RWPE1 (cell line): ENCODE results near the gene PRKAB1.

ENCODE experiments used
- CTCF ChIA-PET: fragments of 350-600 bp; sonication (Branson Sonifier 250); formaldehyde crosslinking; extraction: SDS; loops from one replicate; lab custom pipeline; 2021; lab: Yijun Ruan, JAX
- POLR2A ChIA-PET: fragments of 400-600 bp; formaldehyde crosslinking; extraction: SDS; loops from one replicate; lab custom pipeline; 2020; ENCODE audit warnings: antibody characterized with exemption; ENCODE audit not compliant: low non-redundant PET; lab: Yijun Ruan, JAX
- DNase-seq: peaks from one replicate; pipeline ENCODE4 v3.0.0; 2012; ENCODE audit warnings: low spot score
- H3K27ac ChIP-seq: fragments of 450-650 bp; 2 replicates; pipeline ENCODE4 v1.5.1; 2017
- CTCF ChIP-seq: fragments of 450-650 bp; conservative IDR thresholded peaks from 2 replicates; pipeline ENCODE4 v1.5.1; 2017; ENCODE audit warnings: low read depth, mild to moderate bottlenecking

PRKAB1 gene

GRCh38 chr12:119660076-119660475, 7.9 kb upstream of the PRKAB1 start:
- H3K27ac ChIP-seq = no peak overlapping the region
- ChIA-PET CTCF (interaction anchor here (0.7 kb wide), 2 partner anchors 24 to 214 kb away, joined by 3 to 6 read pairs; no protein-coding TSS in a partner anchor), POLR2A (no interaction called here)
- no peak for DNase-seq
- TF ChIP-seq CTCF = no peak

- DNase-seq = no peak
- H3K27ac ChIP-seq = no peak overlapping the region
- TF ChIP-seq CTCF = no peak
- ChIA-PET CTCF (no interaction called here), POLR2A (no interaction called here)
Observed at GRCh38 chr12:119661882-119662281, 6.1 kb upstream of the PRKAB1 start.

- TF ChIP-seq CTCF = no peak
- ChIA-PET POLR2A (no interaction called here), CTCF (no interaction called here)
- H3K27ac ChIP-seq = no peak overlapping the region
- no peak for DNase-seq
Observed at GRCh38 chr12:119664642-119665041, 3.3 kb upstream of the PRKAB1 start.

GRCh38 chr12:119665164-119665929, 2.6 kb upstream of the PRKAB1 start:
- TF ChIP-seq CTCF = no peak
- H3K27ac ChIP-seq = no peak overlapping the region
- CTCF ChIA-PET = interaction anchor here (0.6 kb wide), 1 partner anchor 1312 kb away, joined by 4 read pairs; no protein-coding TSS in a partner anchor
- POLR2A ChIA-PET = no interaction called here
- DNase-seq = no peak

- no peak for DNase-seq
- ChIA-PET POLR2A (no interaction called here), CTCF (interaction anchor here (0.6 kb wide), 1 partner anchor 1313 kb away, joined by 4 read pairs; no protein-coding TSS in a partner anchor)
- no peak overlapping the region for H3K27ac ChIP-seq
- TF ChIP-seq CTCF = no peak
Observed at GRCh38 chr12:119666226-119666795, 1.6 kb upstream of the PRKAB1 start.

- ChIA-PET CTCF (interaction anchor here (0.5 to 1.4 kb wide), 7 partner anchors 8 to 1298 kb away, joined by 3 to 5 read pairs (median 4); no protein-coding TSS in a partner anchor), POLR2A (no interaction called here)
- no peak for DNase-seq
- TF ChIP-seq CTCF = no peak
- H3K27ac ChIP-seq = peak overlapping the region; percentile 97
Observed at GRCh38 chr12:119666900-119667576, 895 bp upstream of the PRKAB1 start.
